Body of pancreas (tissue), 4 donors: ENCODE data around the gene ODF2.

ENCODE experiments used
- POLR2A ChIP-seq, 3 donors: fragments of 450-650 bp; IDR thresholded peaks; one replicate each; pipeline ENCODE4 v1.6.1; 2016; ENCODE audit warnings: antibody characterized with exemption in 3 of 3, mild to moderate bottlenecking in 2 of 3
- TF ChIP-seq, protein P1 (sequence below), 7 experiments: fragments of 450-650 bp in 4 of 7; fragments of 200-600 bp in 3 of 7; sonication (generic) in 3 of 7; IDR thresholded peaks; one replicate each; pipeline ENCODE4 v1.5.1; 2016 to 2019; ENCODE audit warnings: antibody characterized with exemption in 7 of 7

GRCh38 chr9:128409978-128410377 lies 45.8 kb upstream of the ODF2 start:
- TF ChIP-seq POLR2A (IDR thresholded peaks at IDR 0.05) = no peak
- TF ChIP-seq, protein P1, sequence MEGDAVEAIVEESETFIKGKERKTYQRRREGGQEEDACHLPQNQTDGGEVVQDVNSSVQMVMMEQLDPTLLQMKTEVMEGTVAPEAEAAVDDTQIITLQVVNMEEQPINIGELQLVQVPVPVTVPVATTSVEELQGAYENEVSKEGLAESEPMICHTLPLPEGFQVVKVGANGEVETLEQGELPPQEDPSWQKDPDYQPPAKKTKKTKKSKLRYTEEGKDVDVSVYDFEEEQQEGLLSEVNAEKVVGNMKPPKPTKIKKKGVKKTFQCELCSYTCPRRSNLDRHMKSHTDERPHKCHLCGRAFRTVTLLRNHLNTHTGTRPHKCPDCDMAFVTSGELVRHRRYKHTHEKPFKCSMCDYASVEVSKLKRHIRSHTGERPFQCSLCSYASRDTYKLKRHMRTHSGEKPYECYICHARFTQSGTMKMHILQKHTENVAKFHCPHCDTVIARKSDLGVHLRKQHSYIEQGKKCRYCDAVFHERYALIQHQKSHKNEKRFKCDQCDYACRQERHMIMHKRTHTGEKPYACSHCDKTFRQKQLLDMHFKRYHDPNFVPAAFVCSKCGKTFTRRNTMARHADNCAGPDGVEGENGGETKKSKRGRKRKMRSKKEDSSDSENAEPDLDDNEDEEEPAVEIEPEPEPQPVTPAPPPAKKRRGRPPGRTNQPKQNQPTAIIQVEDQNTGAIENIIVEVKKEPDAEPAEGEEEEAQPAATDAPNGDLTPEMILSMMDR (IDR thresholded peaks at IDR 0.05) = no peak
